HepG2 (cell line): ENCODE data around the gene FNDC3A. TPM values are rescaled to one million over a fixed set of nuclear protein-coding genes. Genes with fewer than 3 reads are reported as not detected.

Source experiments
- ARNT ChIP-seq: fragments of 450-650 bp; IDR thresholded peaks from 2 replicates; pipeline ENCODE4 v1.6.1; 2017
- ASH2L ChIP-seq: fragments of 300-600, 200-600 bp; sonication (generic); IDR thresholded peaks from 2 replicates; pipeline ENCODE4 v1.7.0; 2017; ENCODE audit warnings: low read depth, mild to moderate bottlenecking, moderate library complexity, mixed read lengths, low read length; ENCODE audit not compliant: insufficient read length
- ATAD3A ChIP-seq: sonication (generic); formaldehyde crosslinking; IDR thresholded peaks from 2 replicates; pipeline ENCODE4 v1.4.0; 2020; ENCODE audit warnings: missing genetic modification reagents
- DMAP1 ChIP-seq: IDR thresholded peaks from 2 replicates; pipeline ENCODE4 v1.6.1; 2016
- ESRRA ChIP-seq: sonication (generic); formaldehyde crosslinking; IDR thresholded peaks from 2 replicates; pipeline ENCODE4 v1.5.1; 2020; ENCODE audit warnings: mild to moderate bottlenecking, low read depth, missing genetic modification reagents
- HMGXB4 ChIP-seq, 2 experiments: sonication (generic) in 1 of 2; formaldehyde crosslinking in 1 of 2; IDR thresholded peaks; 2 replicates each; pipeline versions ENCODE4 v1.4.0 to v1.6.1; 2018 to 2020; ENCODE audit warnings: missing genetic modification reagents in 2 of 2, borderline replicate concordance in 1 of 2, low read depth in 1 of 2, mild to moderate bottlenecking in 1 of 2, missing biosample characterization in 1 of 2
- HNF1A ChIP-seq, 2 experiments: sonication (generic) in 1 of 2; formaldehyde crosslinking in 1 of 2; IDR thresholded peaks; 2 replicates each; pipeline versions ENCODE4 v1.4.0 to v1.6.1; 2016 to 2020; ENCODE audit warnings: borderline replicate concordance in 1 of 2, low read depth in 1 of 2, mild to moderate bottlenecking in 1 of 2, missing genetic modification reagents in 1 of 2
- HNRNPH1 ChIP-seq: fragments of 200-400 bp; formaldehyde crosslinking; optimal IDR thresholded peaks from 2 replicates; pipeline ENCODE3; 2017; ENCODE audit warnings: mild to moderate bottlenecking, low read depth, low read length
- KDM4B ChIP-seq: sonication (generic); formaldehyde crosslinking; IDR thresholded peaks from 2 replicates; pipeline ENCODE4 v1.4.0; 2020; ENCODE audit warnings: missing genetic modification reagents
- KLF6 ChIP-seq: IDR thresholded peaks from 2 replicates; pipeline ENCODE4 v1.8.0; 2016; ENCODE audit warnings: missing biosample characterization, missing genetic modification reagents
- MED1 ChIP-seq: sonication (generic); formaldehyde crosslinking; IDR thresholded peaks from 2 replicates; pipeline ENCODE4 v1.4.0; 2020; ENCODE audit warnings: missing genetic modification reagents
- MED8 ChIP-seq: sonication (generic); formaldehyde crosslinking; IDR thresholded peaks from 2 replicates; pipeline ENCODE4 v1.8.1; 2023; ENCODE audit warnings: mild to moderate bottlenecking, missing genetic modification reagents; ENCODE audit not compliant: insufficient replicate concordance
- NCOA1 ChIP-seq: sonication (generic); formaldehyde crosslinking; IDR thresholded peaks from 2 replicates; pipeline ENCODE4 v1.9.0; 2021; ENCODE audit warnings: missing genetic modification reagents
- NR2C2 ChIP-seq: sonication (generic); formaldehyde crosslinking; IDR thresholded peaks from 2 replicates; pipeline ENCODE4 v1.4.0; 2020; ENCODE audit warnings: missing genetic modification reagents, mild to moderate bottlenecking, moderate library complexity, borderline replicate concordance
- RCOR2 ChIP-seq: IDR thresholded peaks from 2 replicates; pipeline ENCODE4 v1.6.1; 2016; ENCODE audit warnings: missing biosample characterization, missing genetic modification reagents
- SOX5 ChIP-seq: IDR thresholded peaks from 2 replicates; pipeline ENCODE4 v1.6.1; 2016; ENCODE audit warnings: borderline replicate concordance
- ZBTB3 ChIP-seq: sonication (generic); formaldehyde crosslinking; IDR thresholded peaks from 2 replicates; pipeline ENCODE4 v1.4.0; 2020; ENCODE audit warnings: low read depth, mild to moderate bottlenecking, moderate library complexity, missing genetic modification reagents, borderline replicate concordance
- ZNF333 ChIP-seq: sonication (generic); formaldehyde crosslinking; IDR thresholded peaks from 2 replicates; pipeline ENCODE4 v1.4.0; 2020; ENCODE audit warnings: mild to moderate bottlenecking, missing genetic modification reagents, borderline replicate concordance
- ZNF468 ChIP-seq: sonication (generic); formaldehyde crosslinking; IDR thresholded peaks from 2 replicates; pipeline ENCODE4 v1.8.0; 2022; ENCODE audit warnings: mild to moderate bottlenecking, moderate library complexity, missing genetic modification reagents
- ZNF501 ChIP-seq: sonication (generic); formaldehyde crosslinking; IDR thresholded peaks from 2 replicates; pipeline ENCODE4 v1.5.1; 2020; ENCODE audit warnings: mild to moderate bottlenecking, moderate library complexity, missing genetic modification reagents
- ZNF569 ChIP-seq: sonication (generic); formaldehyde crosslinking; IDR thresholded peaks from 2 replicates; pipeline ENCODE4 v1.5.0; 2020; ENCODE audit warnings: mild to moderate bottlenecking, missing genetic modification reagents, moderate library complexity, borderline replicate concordance
- ZNF773 ChIP-seq: sonication (generic); formaldehyde crosslinking; IDR thresholded peaks from 2 replicates; pipeline ENCODE4 v1.4.0; 2020; ENCODE audit warnings: missing genetic modification reagents, borderline replicate concordance
- ZNF878 ChIP-seq: sonication (generic); formaldehyde crosslinking; IDR thresholded peaks from 2 replicates; pipeline ENCODE4 v1.8.1; 2023; ENCODE audit warnings: mild to moderate bottlenecking, missing genetic modification reagents, moderate library complexity
- polyA plus RNA-seq, 8 experiments: library from polyadenylated mRNA; depleted of rRNA in 3 of 8; stranded (reverse) in 7 of 8; unstranded in 1 of 8; fragments of >200 nt; fragmentation: Illumina TruSeq in 4 of 8; extraction: Trizol in 4 of 8; gene quantifications; 2 replicates each; pipeline versions ENCODE4 v1.2.1 to v1.2.3, GENCODE V29; 2011 to 2016; ENCODE audit warnings: low read depth in 4 of 8, missing spikeins in 1 of 8, mixed read lengths in 1 of 8; ENCODE audit not compliant: insufficient read depth in 1 of 8
- total RNA-seq, 5 experiments: library from RNA; depleted of rRNA; stranded (reverse); fragments of >200 nt; fragmentation: Illumina TruSeq; extraction: Trizol; gene quantifications; 2 replicates each; pipeline ENCODE4 v1.2.3, GENCODE V29; 2016; ENCODE audit warnings: low read depth in 1 of 5

The FNDC3A gene
- total and polyA plus RNA-seq, 2 of the 13 experiments (the other 11 are each of a cell fraction or from before 2014, with no cell fraction given): 36.7 to 39.3 TPM

- TF ChIP-seq ZBTB3 (CRISPR knock-in tag) (peak; percentile 24; the same call in 1 of the 2 replicates), ZNF773 (CRISPR knock-in tag) (no peak), HNRNPH1 (no peak), ATAD3A (CRISPR knock-in tag) (no peak), ZNF501 (CRISPR knock-in tag) (peak; percentile 40; the same call in 1 of the 2 replicates), ASH2L (peak; percentile 35), MED1 (CRISPR knock-in tag) (0 out of 2 replicates have a peak, but pooled peaks have one; percentile 6), HMGXB4 (CRISPR knock-in tag; IDR thresholded peaks at IDR 0.05; ENCODE audit: borderline replicate concordance in 1 of 2, low read depth in 1 of 2) (0 out of 4 replicates have a peak, but pooled peaks of 1 of the 2 experiments have one; percentile 2), MED8 (CRISPR knock-in tag) (peak; percentile 3), KDM4B (no peak), NCOA1 (no peak), ZNF468 (no peak), NR2C2 (no peak), ESRRA (CRISPR knock-in tag) (0 out of 2 replicates have a peak, but pooled peaks have one; percentile 27), ZNF878 (CRISPR knock-in tag) (no peak), ZNF333 (CRISPR knock-in tag) (0 out of 2 replicates have a peak, but pooled peaks have one; percentile 12), DMAP1 (CRISPR knock-in tag) (peak; percentile 53; the same call in 1 of the 2 replicates), SOX5 (CRISPR knock-in tag) (no peak), KLF6 (CRISPR knock-in tag) (peak; percentile 42), ZNF569 (CRISPR knock-in tag) (no peak), HNF1A (IDR thresholded peaks at IDR 0.05; ENCODE audit: low read depth) (no peak), HNF1A (CRISPR knock-in tag; IDR thresholded peaks at IDR 0.05; ENCODE audit: borderline replicate concordance) (no peak), ARNT (no peak), RCOR2 (CRISPR knock-in tag) (0 out of 2 replicates have a peak, but pooled peaks have one; percentile 7)
These were observed 434 bp upstream of the FNDC3A start (continued) for GRCh38 chr13:48975101-48975855.
